HG03354 (cell line): ENCODE results near the gene ROBO1.
"Not testable (repeated sequence)": the region's sequence is repeated elsewhere in the genome, so short reads cannot be mapped to it uniquely, and the experiment has no call there.

Experiments
- ATAC-seq: cut with Tn5 transposase; IDR thresholded peaks from one replicate; pipeline ENCODE4 v1.9.1; 2021; ENCODE audit warnings: mild to moderate bottlenecking; ENCODE audit not compliant: unreplicated experiment, poor library complexity, severe bottlenecking

ROBO1 gene

DNA sequence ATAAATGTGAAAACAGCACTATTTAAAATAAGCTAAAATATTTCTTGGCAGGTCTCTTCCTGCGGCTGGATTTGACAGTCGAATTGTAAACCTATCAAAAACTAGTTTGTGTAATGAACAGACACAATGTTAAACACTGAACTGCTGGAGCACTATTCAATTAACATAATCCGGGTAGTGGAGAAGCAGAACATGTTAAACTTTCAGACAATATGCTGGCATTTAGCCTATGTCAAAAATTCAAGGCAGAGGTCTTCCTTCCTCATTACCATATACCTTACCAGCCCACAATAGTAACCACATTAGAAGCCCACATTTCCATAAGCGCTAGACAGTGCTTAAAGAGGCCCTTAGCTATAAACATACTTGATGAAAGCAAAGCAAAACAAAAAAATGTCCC lies 1042.9 kb downstream of the ROBO1 start:
- ATAC-seq, result no peak

GRCh38 chr3:78724364-78724763 lies 1043.4 kb downstream of the ROBO1 start:
- not testable (repeated sequence) for ATAC-seq

DNA sequence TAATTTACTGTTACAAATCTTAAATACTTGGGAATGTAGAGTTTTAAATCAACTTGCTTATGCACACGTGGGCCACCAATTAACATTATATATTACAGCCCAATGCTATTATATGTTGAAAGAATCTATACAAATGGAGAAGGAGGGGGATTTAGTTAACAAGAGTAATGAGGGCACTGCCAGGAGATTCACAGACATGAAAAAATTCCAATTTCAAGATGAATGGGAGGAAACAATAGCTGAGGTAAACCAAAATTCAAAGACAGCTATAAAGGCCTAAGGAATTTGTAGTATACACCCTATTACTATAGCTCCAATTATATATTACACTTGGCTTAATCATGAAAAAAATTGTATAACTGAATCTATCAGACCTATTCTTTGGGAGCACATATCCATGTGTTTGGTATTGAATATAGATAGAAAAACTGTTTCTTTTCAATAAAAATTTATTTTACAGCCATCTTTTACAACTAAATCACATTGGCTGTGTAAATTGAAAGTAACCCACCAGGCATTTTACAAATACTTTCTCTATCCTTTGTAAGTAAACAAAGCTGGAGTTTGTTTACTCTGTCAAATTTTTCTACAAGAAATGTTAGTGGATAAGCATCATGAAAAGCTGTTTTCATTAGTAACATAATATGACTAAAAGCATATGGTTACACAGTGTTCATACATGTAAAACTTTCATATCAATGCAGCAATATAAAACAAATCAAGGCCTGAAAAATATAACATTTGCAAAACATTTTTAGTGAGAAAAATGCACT lies 1045.8 kb downstream of the ROBO1 start:
- ATAC-seq, result no peak

DNA sequence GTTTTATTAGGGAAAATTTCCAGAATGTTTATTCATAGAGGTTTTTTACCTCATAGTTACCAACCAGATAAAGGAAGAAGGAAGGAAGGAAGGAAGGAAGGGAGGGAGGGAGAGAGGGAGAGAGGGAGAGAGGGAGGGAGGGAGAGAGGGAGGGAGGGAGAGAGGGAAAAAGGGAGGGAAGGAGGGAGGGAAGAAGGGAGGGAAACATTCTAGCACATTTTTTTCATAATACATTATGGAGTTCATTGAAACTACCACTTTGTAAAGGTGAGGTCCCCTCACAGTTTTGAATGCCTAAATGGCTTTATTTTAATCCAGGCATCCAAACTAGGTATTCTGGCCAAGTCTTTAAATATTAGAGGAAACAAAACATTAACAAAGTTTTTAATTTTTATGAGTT lies 1049.1 kb downstream of the ROBO1 start:
- ATAC-seq, result no peak

DNA sequence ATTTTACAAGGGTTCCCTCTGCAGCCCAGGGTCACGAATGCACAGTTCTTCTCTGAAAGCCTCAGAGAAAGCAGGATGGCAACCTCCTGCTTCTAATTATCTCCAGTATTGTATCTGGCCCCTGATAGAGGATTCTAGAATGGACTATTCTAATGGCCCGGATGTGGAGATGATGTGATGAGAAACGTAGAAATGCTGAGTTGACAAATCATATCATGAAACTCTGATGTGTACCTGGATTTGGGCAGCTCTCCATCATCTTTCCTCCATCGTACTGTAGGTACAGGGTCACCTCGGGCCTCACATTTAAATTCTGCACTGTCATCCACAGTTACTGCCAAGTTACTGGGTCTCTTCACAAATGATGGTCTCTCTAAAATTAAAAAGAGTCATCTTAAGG lies 1050.8 kb downstream of the ROBO1 start:
- ATAC-seq, result no peak

DNA sequence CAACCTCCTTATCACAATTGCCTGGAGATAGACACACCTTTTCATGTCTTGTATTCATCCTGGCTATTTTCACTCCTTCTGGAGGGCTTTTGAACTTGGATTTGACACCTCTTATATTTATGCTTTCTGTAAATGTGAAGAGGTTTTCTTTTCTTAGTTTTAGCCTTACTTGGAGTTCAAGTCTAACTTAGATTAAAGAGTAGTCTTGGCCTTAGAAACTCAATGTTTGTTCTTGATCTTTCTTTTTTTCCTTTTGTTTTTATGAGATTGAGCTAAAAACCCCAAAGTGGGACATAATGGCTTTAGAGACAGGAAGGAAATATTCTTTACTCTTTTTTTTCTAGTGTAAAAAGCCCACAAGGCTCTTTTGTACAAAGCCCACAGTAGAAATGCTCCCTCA lies 1054.9 kb downstream of the ROBO1 start:
- no peak for ATAC-seq

DNA sequence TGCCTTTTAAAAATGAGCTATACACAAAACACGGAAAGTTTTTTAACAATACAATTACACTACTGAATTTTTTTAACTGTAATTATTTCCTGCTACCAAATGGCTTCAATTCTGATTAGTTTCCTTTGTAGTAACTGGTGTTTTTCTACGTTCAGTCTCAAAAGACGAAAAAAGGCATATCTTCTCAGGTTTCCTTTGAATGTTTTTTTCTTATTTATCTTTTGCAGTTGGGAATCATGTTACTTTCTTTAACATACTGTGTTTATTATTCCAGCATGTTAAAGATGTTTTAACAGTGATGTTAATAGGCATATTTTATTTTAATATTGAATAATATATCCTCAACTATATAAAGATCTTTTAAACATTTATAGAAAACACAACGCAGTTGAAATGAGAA lies 1055.5 kb downstream of the ROBO1 start:
- ATAC-seq, result no peak

DNA sequence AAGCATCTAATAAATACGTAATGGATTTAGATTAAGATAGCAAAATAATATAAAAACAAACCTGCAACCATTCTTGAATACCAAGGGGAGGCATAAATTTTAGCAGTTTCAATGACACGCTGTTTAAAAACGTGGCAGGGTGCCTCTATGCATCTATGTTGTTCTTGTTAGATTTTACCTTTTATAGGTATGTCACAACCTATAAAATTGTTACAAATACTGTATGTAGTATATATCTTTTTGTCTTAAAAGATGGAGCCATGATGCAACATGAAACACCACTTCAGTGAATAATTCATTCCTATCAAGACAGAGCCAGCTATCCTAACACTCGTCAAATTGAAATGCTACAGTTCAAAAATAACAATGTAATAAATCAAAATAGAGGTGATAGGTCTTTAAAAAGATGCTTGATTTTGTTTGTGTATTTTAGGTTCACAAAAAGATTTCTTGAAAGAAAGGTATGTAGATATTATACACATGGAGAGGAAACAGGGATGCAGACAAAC lies 1059.2 kb downstream of the ROBO1 start:
- ATAC-seq, result no peak

DNA sequence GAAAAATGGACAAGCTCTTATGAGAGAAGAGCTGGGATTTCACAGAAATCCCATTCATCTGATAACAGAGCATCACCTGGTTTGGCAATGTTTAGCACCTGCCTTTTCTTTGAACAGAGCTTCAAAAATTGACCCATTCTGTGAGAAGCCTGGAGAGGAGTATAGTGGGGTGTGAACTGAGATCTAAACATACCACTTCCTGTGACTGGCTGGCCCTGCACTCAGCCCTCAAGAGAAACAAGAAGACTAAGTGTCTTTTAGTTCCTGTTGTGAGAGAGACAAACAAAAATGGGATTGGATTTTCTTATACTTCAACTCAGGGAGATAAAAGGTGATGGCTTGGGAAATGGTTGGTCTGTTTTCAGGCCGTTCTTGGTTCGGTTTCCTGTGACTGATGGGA lies 1060.2 kb downstream of the ROBO1 start:
- no peak for ATAC-seq

GRCh38 chr3:78706906-78707523 lies 1060.8 kb downstream of the ROBO1 start:
- ATAC-seq, result no peak

DNA sequence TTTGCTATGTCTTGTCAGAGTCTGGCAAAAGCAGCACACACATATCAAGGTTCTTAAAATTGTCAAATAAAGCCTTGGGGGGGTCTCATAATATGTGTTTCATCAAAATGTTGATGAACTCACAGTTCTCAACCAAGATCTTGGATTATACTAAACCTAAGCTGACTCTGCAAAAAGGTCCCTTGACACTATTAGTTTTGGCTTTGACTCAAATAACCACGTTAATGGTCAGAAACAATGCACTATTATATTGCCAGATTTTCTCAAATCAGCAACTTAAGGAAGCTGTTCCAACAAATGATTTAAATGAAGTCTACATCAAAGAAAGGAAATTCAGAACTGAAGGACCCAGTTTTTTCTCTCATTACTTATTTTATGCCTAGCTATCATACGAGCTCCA lies 1063.9 kb downstream of the ROBO1 start:
- ATAC-seq, result no peak

GRCh38 chr3:78701537-78701936 lies 1066.3 kb downstream of the ROBO1 start:
- ATAC-seq, result no peak

- no peak for ATAC-seq
These were observed 1069.4 kb downstream of the ROBO1 start for GRCh38 chr3:78698431-78698830.

- no peak for ATAC-seq
These were observed 1070.4 kb downstream of the ROBO1 start for GRCh38 chr3:78697426-78697825.

DNA sequence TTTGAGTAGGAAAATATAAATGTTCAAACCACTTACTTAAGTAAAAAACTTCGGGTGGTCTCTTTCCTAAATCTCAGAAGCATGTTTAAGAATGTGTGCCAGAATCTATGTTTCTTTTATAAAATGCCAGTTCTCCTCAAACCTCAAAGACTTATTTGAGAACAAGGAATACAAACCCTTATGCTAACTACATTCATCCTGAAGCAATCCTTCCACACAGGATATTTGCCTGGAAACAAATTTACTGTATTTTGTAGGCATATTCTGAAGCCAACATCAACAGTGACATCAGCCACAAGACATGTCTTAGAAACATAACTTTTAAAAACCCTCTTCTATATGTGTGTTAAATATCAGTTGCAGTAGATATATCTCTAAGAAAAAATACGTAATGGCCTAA lies 1077.0 kb downstream of the ROBO1 start:
- ATAC-seq, result no peak

- ATAC-seq, result no peak
These were observed 1078.4 kb downstream of the ROBO1 start for GRCh38 chr3:78689378-78689777.

DNA sequence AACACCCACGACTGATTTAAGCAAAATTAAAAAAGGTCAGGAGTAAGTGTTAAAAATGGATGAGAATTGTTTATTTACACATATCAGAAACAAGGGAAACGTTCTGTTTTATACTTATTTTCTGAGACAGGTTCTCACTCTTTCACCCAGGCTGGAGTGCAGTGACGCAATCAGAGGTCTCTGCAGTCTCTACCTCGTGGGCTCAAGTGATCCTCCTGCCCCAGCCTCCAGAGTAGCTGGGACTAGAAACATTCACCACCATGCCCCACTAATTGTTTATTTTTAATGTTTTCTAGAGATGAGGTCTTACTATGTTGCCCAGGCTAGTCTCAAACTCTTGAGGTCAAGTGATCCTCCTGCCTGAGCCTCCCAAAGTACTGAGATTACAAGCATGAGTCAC lies 1080.3 kb downstream of the ROBO1 start:
- no peak for ATAC-seq

- no peak for ATAC-seq
These were observed 1084.5 kb downstream of the ROBO1 start for GRCh38 chr3:78683284-78683683.

DNA sequence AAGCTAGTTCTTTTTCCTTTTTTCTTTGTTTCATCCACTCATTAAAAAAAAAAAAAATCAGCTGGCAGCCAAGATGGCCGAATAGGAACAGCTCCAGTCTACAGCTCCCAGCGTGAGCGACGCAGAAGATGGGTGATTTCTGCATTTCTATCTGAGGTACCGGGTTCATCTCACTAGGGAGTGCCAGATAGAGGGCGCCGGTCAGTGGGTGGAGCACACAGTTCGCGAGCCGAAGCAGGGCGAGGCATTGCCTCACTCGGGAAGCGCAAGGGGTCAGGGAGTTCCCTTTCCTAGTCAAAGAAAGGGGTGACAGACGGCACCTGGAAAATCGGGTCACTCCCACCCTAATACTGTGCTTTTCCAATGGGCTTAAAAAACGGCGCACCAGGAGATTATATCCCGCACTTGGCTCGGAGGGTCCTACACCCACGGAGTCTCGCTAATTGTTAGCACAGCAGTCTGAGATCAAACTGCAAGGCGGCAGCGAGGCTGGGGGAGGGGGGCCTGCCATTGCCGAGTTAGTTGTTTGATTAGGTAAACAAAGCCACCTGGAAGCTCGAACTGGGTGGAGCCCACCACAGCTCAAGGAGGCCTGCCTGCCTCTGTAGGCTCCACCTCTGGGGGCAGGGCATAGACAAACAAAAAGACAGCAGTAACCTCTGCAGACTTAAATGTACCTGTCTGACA lies 1092.5 kb downstream of the ROBO1 start:
- ATAC-seq, result not testable (repeated sequence)

GRCh38 chr3:78670746-78671145 lies 1097.1 kb downstream of the ROBO1 start:
- ATAC-seq, result no peak

DNA sequence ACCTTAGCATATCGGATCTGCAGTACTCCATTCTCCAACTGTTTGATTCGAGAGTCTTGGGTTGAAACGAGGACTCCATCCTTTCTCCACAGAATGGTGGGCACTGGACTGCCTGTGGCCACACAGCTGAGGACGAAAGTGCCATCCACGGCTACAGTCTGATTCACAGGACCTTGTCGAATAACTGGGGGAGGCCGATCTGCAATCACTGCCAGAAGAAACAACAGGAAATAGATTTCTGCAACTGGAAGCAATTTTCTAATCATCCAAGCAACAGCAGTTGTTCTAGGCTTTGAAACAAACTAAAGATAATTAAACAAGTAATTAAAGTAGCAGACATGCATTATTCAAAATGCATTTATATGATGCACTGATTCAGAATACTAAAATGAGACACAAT lies 1097.7 kb downstream of the ROBO1 start:
- ATAC-seq, result no peak
